Thymus (tissue), 11 donors: ENCODE measurements around the gene MAST1. TPM values are rescaled to one million over a fixed set of nuclear protein-coding genes. Genes with fewer than 3 reads are reported as not detected.

Experiments used
- DNase-seq, 9 donors: peaks; one replicate each; pipeline ENCODE4 v3.0.0-alpha.2; 2013; ENCODE audit warnings: low spot score in 9 of 9, low read depth in 6 of 9, missing footprints in 1 of 9
- H3K27ac ChIP-seq, 2 donors: one replicate each; pipeline ENCODE4 v1.5.1; 2013; ENCODE audit warnings: control low read depth in 1 of 2, low read depth in 1 of 2, low read length in 1 of 2, mild to moderate bottlenecking in 1 of 2, moderate library complexity in 1 of 2
- H3K27me3 ChIP-seq, 2 donors: one replicate each; pipeline ENCODE4 v1.5.1; 2013; ENCODE audit warnings: low read length in 1 of 2; ENCODE audit not compliant: control insufficient read depth in 2 of 2, insufficient read depth in 1 of 2
- H3K36me3 ChIP-seq, 2 donors: one replicate each; pipeline ENCODE4 v1.5.1; 2013; ENCODE audit warnings: low read length in 1 of 2, mild to moderate bottlenecking in 1 of 2, moderate library complexity in 1 of 2; ENCODE audit not compliant: control insufficient read depth in 2 of 2, insufficient read depth in 2 of 2
- H3K4me1 ChIP-seq, 2 donors: one replicate each; pipeline ENCODE4 v1.5.1; 2013; ENCODE audit warnings: low read length in 2 of 2; ENCODE audit not compliant: control insufficient read depth in 2 of 2, insufficient read depth in 2 of 2
- H3K4me3 ChIP-seq, 2 donors: one replicate each; pipeline ENCODE4 v1.5.1; 2013; ENCODE audit warnings: low read length in 2 of 2, control low read depth in 1 of 2, mild to moderate bottlenecking in 1 of 2
- H3K9me3 ChIP-seq, 2 donors: one replicate each; pipeline ENCODE4 v1.5.1; 2013; ENCODE audit warnings: low read length in 1 of 2, mild to moderate bottlenecking in 1 of 2; ENCODE audit not compliant: control insufficient read depth in 2 of 2, insufficient read depth in 1 of 2
- WGBS: extraction: QIAGEN DNeasy Blood & Tissue Kit; methylation state at CpG from one replicate; pipeline ENCODE4 v1.1.7; 2013; 5-methylcytosine and 5-hydroxymethylcytosine counted together
- polyA plus RNA-seq: library from polyadenylated mRNA; stranded (reverse); fragments of 200-250 nt; gene quantifications from one replicate; pipeline ENCODE4 v1.2.3, GENCODE V29; 2013
- total RNA-seq: library from RNA; stranded (reverse); fragments of 120-200 nt; gene quantifications from one replicate; pipeline ENCODE4 v1.2.4, GENCODE V29; 2013
- donor health status: healthy.

The MAST1 gene
- total and polyA plus RNA-seq, 2 donors, result 0.38 to 0.91 TPM

DNA sequence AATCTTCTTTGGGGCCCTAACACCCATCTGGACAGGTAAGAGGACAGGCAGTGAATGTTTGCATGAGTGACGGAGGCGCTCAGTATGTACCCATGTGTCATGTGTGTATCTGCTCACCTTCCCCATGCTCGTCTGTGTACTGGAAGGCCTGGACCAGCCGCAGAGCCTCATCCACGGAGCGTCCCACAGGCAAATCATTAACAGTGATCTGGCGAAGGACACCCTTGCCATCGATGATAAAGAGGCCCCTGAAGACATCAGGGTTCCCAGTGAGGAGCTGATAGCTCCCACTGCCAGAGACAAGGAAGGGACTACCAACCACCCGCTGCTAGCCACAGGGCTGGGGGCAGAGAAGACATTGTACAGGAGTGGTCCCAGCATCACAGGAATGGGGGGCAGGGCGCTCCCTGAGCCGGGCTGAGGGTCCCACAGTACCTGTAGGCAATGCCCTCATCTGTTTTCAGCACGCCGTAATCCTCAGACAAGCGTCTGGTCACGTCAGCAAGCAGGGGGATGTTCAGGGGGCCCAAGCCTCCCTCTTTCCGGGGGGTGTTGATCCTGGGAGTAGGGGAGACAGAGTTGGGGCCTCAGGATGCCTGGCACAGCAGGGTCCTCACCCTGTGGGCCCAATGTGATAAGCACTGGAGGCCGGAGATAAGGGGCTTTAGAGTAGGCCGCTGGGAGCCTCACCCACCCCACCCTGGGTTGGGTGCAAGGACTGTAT is 38.4 kb upstream of the MAST1 start:
- Histone ChIP-seq H3K4me1 (peaks cover 11 to 35% of the 10 kb centered on the region in 2 donors), H3K27ac (peak overlapping the region in 1 of 2 donors; percentile 5), H3K36me3 (peaks cover 13 to 19% of the 10 kb centered on the region in 2 donors), H3K27me3 (peaks cover 0 to 37% of the 10 kb centered on the region in 2 donors), H3K4me3 (no peak overlapping the region), H3K9me3 (peaks cover 0 to 3% of the 10 kb centered on the region in 2 donors)
- no peak for DNase-seq
- 99% methylated on average over 18 of the region's 18 CpGs for WGBS

DNA sequence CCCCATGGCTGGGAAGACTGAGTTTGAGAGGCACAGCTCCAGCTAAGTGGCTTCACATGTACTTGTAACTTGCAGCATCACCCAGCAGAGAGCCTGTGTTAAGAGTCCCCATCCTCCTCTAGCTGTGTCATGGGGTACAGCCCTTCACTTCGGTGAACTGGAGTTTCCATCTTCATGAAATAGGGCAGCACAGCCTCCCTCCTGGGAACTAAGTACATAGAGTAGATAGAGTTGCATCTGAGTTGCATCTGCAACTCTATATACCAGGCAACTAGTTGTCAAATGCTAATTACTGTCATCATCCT is 37.9 kb upstream of the MAST1 start:
- peaks cover 0 to 3% of the 10 kb centered on the region in 2 donors for H3K9me3 ChIP-seq
- no peak for DNase-seq
- 98% methylated on average over 1 of the region's 1 CpG for WGBS
- peaks cover 13 to 19% of the 10 kb centered on the region in 2 donors for H3K36me3 ChIP-seq
- H3K4me1 ChIP-seq, result peaks cover 11 to 35% of the 10 kb centered on the region in 2 donors
- peaks cover 0 to 37% of the 10 kb centered on the region in 2 donors for H3K27me3 ChIP-seq
- peak overlapping the region; percentile 69 to 91 for H3K4me3 ChIP-seq
- H3K27ac ChIP-seq, result no peak overlapping the region

DNA sequence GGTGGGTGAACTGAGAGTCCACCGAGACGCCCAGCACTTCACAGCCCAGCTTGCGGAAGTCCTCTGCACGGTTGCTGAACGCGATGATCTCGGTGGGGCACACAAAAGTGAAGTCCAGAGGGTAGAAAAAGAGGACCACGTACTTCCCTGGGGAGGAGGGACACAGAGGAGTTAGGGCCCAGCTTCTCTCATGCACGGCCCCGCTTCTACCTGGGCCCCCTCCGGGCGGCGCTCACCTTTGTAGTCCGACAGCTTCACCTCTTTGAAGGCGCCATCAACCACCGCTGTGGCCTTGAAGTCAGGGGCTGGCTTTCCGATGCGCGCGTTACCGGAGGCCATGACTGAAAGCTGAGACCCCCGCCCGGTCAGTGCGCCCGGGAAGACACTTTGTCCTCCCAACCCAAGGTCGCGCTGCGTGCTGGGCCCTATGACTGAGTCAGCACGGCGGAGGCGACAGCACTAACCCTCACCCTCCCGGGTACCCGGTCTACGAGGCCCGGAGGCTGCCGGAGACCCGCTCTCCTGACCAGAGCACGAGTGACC is 37.3 kb upstream of the MAST1 start:
- Histone ChIP-seq H3K27me3 (peaks cover 0 to 37% of the 10 kb centered on the region in 2 donors), H3K27ac (peak overlapping the region in 1 of 2 donors; percentile 37), H3K9me3 (peaks cover 0 to 3% of the 10 kb centered on the region in 2 donors), H3K4me1 (peaks cover 11 to 34% of the 10 kb centered on the region in 2 donors), H3K36me3 (peaks cover 13 to 19% of the 10 kb centered on the region in 2 donors), H3K4me3 (peak overlapping the region; percentile 69 to 91)
- peak in 1 of 9 donors; percentile 33 for DNase-seq
- 25% methylated on average over 38 of the region's 38 CpGs for WGBS

DNA sequence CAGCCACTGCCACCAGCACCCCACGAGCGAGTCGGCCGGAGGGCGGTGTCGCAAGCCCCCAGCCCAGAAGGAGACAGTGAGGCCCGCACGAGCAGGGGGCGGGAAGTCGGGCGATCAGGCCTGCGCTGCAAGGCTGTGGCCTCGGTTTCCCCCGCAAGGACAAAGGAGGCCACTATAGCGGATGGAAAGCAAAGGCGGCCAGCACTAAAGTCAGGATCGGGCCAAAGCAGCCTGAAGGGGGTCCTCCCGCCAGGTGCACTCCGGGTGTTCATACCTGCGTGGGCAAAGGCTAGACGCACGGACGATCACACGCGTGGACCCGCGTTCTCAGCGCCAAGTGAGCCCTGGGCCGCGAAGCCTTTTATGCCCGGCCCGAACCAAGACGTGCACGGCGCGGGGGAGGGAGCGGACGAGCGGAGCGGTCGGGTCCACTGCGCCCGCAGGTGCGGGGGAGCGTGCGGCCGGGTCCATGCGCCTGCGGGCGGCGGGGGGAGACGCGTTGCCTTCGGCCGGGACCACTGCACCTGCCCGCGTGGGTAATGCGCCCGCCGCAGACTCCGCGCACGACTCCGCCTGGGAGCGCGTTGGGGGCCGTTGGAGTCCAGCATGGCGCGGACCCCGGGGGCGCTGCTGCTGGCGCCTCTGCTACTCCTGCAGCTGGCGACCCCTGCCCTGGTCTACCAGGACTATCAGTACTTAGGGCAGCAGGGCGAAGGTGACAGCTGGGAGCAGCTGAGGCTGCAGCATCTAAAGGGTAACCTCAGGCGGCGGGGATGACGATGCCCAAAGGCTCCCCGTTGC is 36.6 kb upstream of the MAST1 start, which contains the start of the genes PRDX2 and THSD8:
Gene PRDX2 (minus strand): TSS at position 335 of the 801 bp plus-strand sequence. CDS start 539 bp downstream, outside the sequence.
Gene THSD8 (plus strand): TSS at position 604 of the 801 bp plus-strand sequence. CDS start 3 bp downstream, at position 607.
- H3K27ac ChIP-seq, result peak within 1 kb of the TSS in 1 of 2 donors; percentile 46
- peaks cover 12 to 34% of the 10 kb centered on the region in 2 donors for H3K4me1 ChIP-seq
- peak within 1 kb of the TSS; percentile 69 to 91 for H3K4me3 ChIP-seq
- DNase-seq, result peak in 4 of 9 donors; percentile 61 to 83 (median 76)
- peaks cover 0 to 3% of the 10 kb centered on the region in 2 donors for H3K9me3 ChIP-seq
- under 1% methylated on average over 78 of the region's 78 CpGs for WGBS
- peaks cover 0 to 37% of the 10 kb centered on the region in 2 donors for H3K27me3 ChIP-seq
- H3K36me3 ChIP-seq, result peaks cover 13 to 19% of the 10 kb centered on the region in 2 donors

DNA sequence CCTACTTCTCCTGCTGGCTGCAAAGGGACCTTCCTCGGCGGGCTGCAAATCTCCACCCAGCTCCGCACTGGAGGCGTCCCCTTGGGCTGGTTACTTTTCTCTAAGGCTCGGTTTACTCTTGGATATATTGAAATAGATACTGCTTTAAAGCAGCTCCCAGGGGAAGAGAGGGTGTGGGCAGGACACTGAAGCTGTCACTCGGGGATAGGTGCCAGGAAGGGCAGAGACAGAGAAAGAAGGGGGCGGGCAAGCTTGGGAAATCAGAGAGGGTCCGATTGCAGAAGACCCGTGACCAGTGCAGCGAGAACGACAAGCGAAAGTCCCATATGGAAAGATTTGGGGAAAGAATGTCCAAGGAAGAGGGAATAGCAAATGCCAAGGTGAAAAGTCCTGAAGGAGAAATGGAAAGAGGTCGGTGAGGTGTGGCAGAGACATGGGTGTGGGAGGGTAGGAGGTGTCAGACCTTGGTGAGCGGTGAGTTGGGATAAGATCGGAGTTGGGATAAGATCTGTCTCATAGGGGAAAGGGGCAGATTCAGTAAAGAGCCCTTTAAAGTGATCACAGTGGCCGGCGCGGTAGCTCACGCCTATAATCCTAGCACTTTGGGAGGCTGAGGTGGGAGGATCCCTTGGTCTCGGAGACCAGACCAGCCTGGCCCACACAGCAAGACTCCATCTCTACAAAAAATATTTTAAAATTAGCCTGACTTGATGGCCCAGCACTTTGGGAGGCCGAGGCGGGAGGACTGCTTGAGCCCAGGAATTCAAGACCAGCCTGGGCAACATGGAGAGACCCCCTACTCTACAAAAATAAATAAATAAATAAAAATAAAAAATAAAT is 35.8 kb upstream of the MAST1 start:
- H3K27ac ChIP-seq, result no peak overlapping the region

DNA sequence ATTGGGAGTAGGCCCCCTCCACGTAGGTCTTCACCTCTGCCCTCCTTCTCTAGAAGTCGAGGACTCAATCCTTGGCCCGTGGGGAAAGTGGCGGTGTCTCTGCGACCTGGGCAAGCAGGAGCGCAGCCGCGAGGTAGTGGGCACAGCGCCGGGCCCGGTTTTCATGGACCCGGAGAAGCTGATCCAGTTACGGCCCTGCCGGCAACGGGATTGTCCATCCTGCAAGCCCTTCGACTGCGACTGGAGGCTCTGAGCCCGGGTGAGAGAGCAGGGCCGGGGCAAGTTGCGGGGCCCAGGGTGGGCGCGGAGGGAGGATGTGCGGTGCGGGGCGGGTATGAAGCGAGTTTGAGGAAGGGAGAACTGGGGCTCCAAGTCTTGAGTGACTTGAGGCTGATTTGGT is 34.3 kb upstream of the MAST1 start:
- Histone ChIP-seq H3K36me3 (peaks cover 19 to 25% of the 10 kb centered on the region in 2 donors), H3K27ac (no peak overlapping the region), H3K4me3 (no peak overlapping the region), H3K27me3 (peaks cover 0 to 37% of the 10 kb centered on the region in 2 donors), H3K9me3 (peaks cover 0 to 3% of the 10 kb centered on the region in 2 donors), H3K4me1 (peaks cover 18 to 42% of the 10 kb centered on the region in 2 donors)
- no peak for DNase-seq
- WGBS, result 97% methylated on average over 26 of the region's 26 CpGs

More for the DNA sequence above, 35.8 kb upstream of the MAST1 start:
- Histone ChIP-seq H3K9me3 (peaks cover 0 to 3% of the 10 kb centered on the region in 2 donors), H3K4me1 (peaks cover 18 to 42% of the 10 kb centered on the region in 2 donors), H3K36me3 (peaks cover 15 to 16% of the 10 kb centered on the region in 2 donors), H3K4me3 (peak overlapping the region; percentile 69 to 91), H3K27me3 (peaks cover 0 to 37% of the 10 kb centered on the region in 2 donors)
- WGBS, result 58% methylated on average over 22 of the region's 22 CpGs
- no peak for DNase-seq

DNA sequence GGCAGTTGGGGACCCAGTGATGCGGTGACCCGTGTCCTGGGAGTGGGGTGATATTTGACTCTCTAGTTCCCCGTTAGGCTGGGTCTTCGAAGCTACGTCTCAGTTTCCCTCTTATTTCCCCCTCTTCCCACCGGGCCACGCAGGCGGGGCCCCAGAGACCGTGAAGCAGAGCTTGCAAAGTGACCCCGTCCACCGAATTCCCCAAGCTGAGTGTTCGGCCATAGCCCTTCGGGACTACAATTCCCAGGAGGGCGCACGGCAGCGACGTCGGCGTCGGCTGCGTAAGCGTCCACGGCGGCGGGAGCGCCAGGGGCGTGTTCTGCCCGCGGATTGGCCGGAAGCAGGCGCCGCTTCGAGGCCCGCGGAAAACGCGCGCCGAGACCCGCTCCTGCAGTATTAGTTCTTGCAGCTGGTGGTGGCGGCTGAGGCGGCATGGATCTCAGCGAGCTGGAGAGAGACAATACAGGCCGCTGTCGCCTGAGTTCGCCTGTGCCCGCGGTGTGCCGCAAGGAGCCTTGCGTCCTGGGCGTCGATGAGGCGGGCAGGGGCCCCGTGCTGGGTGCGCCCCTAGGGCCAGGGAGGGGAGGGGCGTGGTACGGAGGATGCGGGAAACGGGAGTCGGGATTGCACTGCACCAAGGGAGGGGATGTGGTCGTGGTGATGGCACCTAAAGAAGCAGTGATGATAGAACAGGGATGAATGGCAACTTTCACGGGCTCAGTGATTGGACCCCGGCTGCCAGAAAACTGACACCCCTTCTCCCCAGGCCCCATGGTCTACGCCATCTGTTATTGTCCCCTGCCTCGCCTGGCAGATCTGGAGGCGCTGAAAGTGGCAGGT is 31.9 kb upstream of the MAST1 start, which contains the start of gene RNASEH2A:
Gene RNASEH2A (plus strand): TSS at position 343 of the 840 bp plus-strand sequence. CDS start 90 bp downstream, at position 433.
- Histone ChIP-seq H3K4me1 (peaks cover 12 to 26% of the 10 kb centered on the region in 2 donors), H3K27me3 (peaks cover 0 to 19% of the 10 kb centered on the region in 2 donors), H3K4me3 (peak within 1 kb of the TSS; percentile 63 to 83), H3K36me3 (peaks cover 15 to 20% of the 10 kb centered on the region in 2 donors), H3K9me3 (no peaks in the 10 kb centered on the region), H3K27ac (peak within 1 kb of the TSS; percentile 64 to 77)
- WGBS, result 6% methylated on average over 66 of the region's 66 CpGs
- DNase-seq, result peak in 7 of 9 donors; percentile 76 to 92 (median 83)
